SIG-M5 (cell line): ENCODE results near the gene SLC25A51.
A peak's percentile ranks its signal among the peaks of the same experiment; 100 is the strongest.

Experiments
- DNase-seq: peaks from one replicate; lab custom pipeline; 2025; lab: John Stamatoyannopoulos, UW

Gene SLC25A51

DNA sequence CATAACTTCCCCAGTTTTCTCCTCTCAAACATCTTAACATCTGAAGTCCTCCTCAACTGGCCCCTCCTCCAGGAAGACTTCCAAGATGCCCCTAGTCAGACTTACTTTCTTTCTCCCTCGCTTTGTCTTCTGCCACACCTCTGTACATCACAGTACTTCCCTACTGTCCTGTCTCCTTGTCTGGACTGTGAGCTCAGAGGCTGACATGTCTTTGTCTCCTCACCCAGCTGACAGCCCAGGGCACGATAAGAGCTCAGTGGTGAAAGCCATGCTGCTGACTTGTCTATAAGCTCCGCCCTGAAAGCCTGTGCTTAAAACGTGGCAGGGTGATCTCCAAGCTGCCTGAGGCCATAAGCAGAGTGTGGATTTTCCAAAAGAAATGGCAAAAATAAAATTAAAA, 33.0 kb upstream of the SLC25A51 start:
- DNase-seq, result no peak

DNA sequence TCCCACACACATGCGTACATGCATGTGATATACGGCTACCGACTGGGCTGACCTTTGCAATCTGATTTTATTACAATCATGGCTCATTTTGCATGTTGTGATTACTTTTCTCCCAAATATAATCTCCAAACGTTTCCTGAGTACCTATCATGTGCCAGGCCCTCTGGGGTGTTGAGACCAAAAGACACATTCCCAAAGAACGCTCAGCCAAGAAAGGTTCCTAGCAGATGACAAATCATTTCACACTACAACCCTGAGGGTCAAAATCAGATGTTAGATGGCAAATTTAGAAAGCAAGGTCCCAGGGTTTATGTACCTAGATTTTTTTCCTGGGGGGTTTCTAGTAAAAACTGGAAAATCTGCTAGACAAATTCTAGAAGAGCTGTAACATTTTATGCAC, 32.4 kb upstream of the SLC25A51 start:
- DNase-seq, result no peak

DNA sequence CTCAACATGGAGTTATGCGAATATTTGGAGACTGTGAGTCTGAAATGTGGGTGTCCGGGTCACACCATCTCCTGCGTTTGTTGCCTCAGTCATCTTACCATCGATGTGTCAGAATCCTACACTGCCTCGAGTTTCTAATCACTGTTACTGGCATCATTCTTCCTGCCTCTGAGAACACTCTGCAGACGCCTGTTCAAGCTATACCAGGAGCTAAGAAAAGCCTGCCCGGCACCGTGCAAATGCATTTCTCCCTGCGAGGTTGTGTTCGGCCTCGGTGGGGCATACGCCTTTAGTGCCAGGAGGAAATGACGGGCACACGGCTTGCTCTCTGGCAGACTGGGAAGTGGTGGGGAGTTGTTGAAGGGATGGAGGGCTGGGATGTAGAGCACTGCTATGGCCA, 31.2 kb upstream of the SLC25A51 start:
- DNase-seq, result no peak

DNA sequence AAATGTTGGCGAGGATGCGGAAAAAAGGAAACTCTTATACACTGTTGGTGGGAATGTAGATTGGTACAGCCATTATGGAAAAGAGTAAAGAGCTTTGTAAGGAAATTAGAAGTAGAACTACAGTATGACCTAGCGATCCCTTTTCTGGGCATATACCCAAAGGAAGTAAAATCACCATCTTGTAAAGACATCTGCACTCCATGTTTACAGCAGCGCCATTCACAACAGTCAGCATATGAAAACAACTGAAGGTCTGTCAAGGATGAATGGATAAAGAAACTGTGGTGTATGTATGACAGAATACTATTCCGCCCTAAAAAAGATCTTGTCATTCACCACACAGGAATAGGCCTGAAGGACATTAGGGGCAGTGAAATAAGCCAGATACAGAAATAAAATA, 27.7 kb upstream of the SLC25A51 start:
- no peak for DNase-seq

DNA sequence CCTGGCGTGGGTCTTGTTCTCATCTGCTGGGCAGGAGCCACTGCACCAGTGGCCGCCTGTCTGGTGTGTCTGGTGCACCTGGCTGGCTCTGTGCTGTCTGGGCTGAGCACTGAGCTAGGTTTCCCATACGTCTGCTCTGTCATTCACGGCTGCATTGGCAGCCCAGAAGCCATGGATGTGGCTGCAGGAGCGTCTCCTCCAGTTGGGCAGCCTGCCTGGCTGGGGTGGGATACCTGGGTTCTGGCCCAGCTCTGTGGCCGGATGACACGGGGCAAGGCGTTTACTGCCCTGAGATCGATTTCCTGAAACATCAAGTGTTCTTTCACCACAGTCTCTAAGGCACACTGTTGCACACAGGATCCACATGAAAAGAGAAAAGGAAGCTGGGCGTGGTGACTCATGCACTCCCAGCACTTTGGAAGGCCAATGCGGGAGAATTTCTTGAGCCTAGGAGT, 25.5 kb upstream of the SLC25A51 start:
- DNase-seq, result no peak

DNA sequence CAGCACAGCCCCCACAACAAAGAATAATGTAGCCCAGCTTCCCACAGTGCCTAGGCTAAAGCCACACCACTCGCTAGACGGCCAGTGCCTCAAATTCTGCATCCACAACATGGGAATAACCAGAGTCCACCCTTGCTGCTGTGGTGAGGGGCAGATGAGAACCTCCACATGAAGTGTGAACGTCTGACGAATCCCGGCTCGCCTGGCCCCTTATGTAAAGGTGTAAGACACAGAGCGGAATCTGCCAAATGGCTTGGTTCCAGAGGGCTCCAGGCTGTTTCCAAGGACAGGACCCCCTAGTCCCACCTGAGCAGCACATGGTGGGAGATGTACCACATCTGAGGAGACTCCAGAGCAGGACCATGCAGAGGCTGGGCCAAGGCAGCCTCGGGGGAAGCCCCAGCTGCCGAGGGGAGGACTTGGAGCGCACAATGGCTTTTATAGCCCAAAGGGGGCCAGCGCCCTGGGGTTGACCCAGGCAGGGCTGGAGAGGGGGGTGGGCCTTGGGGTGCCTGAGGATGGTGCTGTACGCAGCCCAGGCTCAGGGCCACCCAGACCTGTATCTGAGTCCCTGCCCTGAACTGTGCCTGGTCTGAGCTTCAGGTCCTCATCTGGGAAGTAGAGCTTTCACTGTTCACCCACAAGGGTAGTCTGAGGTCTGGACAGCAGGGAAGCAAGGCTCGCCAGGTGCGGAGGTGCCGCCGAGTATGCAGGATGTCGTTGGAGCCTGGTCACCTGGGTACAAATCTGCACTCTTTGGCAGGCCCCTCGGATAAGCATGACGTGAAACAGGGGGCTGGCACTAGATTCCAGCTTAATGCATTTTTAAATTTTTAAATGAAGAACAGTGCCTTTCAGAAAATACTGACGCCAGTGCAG, 24.9 kb upstream of the SLC25A51 start:
- DNase-seq, result no peak

DNA sequence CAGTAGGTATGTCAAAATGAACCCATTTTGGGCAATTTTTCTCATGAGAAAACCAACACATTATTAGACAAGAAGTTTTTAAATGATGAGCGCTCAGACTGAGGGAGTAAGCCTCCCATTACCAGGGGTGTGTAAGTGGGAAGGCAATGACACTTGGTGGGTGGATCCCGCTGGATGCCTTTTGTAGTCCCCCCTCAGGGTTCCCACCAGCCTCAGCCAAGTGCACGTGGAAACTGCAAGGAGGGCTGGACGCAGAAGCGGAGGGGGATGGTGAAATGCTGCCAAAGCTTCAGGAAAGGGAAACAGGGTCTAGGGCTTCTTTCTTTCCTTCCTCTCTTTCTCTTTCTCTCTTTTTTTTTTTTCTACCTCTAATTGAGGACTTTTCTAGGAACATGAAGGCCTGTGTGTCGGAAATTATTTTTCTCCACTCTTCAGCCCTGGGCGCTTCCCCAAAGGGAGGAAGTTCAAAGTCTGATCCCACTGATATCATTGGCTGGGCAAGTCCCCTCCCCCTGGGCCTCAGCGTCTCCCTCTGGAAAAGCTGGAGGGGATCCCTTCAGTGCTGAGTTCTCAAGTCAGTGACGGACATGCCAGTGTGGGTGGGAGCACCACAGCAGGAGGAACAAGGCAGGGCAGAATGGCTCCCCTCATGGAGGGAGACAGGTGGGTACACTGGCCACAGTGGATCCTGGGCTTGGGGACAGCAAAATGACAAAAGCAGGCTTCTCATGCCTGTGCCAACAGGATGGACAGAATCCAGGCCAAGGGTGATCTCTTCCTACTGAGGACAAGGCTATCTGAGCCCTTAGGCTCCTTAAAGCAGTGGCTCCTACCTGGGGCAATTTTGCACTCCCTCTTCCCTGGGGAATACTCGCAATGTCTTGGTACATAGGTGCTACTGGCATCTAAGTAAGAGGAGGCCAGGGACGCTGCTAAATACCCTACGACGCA, 23.9 kb upstream of the SLC25A51 start:
- no peak for DNase-seq

DNA sequence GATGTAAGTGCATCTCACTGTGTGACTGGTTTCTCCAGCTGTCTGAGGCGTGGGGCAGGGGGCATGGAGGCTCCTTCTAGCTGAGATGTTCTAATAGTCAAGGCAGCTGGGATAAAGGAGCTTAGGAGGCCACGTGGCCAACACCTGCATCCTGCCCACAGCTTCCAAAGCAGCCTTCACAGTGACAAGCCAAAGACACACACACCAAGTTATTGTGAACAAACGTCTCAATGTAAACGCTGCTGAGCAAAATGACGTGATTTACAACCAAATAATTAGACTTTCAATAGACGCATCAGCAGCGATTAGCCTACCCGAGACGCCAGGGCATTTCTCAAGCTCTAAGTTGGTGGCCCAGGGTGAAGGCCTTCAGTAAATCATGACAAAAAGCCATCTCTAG, 23.2 kb upstream of the SLC25A51 start:
- no peak for DNase-seq

DNA sequence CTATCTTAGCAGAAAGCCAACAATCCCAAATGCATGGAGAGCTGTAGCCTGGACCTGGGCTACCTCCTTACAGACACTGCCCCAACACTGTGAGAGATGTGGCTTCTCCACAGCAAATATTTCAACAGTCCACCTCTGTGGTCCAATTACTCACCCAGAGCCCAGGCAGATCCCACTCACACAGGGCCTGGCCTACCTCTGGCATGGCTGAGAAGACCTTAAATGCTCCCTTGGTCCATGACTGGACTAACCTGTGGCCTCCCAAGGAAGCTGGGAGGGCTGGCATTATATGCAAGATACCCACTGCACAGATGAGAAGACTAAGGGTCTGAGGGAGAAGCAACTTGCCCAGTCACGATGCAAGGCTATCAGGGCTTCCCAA, 22.8 kb upstream of the SLC25A51 start:
- no peak for DNase-seq

DNA sequence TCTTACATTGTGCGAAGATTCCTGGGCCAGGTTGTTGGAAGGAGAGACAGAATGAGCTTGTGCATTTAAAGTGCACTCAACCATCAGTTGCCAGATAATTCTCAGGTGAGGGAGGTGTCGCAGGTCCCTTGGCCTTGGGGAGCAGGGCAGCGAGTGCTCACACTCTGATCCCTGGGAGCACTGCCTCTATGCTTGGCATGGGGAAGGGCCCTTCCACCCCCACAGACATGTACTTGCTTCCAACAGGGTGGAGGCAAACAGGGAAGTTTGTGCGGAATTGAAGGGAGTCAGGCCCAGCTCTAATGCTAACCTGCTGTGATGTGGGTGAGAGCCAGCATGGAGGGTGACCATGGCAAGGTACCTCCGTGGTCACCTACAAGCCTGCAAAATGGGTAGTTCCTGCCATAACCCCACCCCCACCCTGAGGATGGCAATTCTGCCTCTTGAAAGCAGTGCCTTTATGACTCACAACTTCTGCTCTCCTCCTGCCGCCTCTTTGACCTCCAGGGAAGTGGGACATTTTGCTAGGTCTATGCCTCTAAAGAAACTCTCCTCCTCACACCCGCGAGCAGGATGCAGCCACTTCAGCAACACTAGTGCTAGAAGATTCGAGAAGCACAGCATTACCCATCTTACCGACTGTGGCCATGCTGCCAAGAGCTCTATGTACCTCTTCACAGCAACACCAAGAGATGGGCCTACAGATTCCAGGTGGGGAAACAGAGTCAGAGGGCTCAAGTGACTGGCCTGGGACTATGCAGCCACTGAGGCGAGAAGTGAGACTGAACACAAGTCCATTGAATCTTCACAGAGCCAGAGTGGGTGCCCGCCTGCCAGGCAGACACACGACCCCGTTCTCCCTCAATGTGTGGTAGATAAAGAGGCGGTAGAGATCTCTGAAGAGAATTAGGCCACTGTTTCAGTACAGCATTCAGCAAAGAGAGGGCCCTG, 22.1 kb upstream of the SLC25A51 start:
- peak; percentile 2 for DNase-seq

DNA sequence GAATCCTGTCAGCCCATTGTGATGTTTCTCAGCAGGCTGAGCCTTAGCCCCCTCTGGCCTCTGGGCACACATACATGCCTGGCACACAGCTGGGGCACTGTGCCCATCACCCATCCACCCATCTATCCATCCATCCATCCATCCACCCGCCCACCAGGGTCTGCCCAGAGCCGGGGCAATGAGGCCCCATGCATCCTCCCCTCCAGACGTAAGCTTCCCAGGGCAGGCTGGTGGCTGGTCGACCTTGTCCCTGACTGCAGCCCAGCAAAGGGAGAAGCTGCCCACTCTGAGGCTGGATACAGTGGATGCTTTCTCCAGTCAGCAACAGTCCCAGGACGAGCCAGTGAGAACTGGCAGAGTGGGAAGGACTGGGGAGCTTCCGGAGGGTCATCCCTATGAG, 21.1 kb upstream of the SLC25A51 start:
- no peak for DNase-seq

DNA sequence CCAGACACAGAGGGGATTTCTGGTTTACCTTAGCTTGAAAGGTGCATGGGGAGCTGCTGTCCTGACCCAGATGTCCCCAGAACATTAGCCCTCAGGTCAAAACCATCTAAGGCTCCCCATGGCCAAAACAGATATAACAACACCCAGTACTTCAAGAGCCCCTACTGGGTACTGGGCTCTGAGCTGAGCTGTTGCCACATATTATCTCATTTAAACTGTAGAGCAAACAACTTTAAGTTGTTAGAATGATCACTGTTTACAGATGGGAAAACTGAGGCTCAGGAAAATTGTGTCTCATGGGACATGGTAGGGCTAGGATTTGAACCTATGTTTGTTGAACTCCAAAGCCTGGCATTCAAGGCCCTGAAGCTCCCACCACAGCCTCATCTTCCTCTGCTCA, 20.6 kb upstream of the SLC25A51 start:
- DNase-seq, result no peak

DNA sequence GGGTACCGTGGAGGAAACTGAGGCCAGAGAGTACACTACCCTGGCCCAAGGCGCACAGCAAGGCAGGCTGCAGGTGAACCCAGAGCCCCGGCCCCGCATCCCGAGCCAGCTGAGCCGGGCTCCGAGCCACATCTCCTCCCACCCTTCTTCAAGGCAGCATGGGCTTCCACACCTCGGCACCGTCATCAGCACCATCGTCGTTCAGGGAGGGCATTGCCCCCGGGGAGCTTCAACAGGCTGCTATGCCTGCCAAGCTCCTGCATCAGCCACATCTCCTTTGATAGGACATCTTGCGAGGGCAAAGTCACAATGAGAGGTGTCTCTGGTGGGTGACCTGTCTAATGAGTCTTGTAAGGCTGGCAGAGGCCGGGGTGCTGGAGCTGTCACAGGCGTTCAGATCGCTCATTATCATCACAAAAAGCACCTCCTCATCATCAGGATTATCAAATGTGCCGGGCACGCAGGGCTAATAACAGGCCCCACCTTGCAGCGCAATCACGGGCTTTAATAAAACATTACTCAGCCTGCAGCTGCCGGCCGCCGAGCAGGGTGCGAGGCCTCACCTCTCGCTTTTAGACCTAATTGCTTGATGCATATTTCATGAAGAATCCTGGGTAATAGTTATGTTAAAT, 20.0 kb upstream of the SLC25A51 start:
- DNase-seq, result no peak

DNA sequence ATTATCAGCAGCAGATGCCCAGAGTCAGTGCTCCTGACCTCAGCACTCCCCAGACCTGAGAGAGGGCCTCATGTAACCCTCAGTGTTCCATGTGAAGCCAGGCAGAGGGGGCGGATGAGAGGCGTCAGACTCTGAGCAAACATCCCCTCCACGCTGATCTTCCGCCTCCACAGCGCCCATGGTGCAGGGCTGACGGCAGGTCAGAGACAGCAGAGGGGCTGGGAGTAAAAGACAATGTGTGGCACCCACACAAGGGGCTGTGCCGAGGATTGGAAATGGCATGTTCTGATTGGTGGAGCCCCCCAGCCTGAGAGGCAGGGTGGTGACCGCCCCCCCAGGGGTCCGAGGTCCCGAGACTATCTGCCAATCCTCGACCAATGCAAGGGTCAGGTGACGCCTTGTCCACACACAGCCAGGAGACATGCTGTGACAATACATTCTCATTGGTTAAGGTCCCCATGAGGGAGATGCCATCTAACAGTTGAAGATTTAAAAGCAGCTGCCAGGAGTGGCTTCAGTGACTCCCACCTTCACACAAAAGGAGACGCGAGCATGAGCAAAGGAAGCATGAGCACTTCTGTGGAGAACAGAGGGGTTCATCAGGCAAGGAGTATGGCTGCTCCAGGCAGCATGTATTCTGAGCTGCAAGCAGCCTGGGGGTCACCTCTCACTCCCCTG, 19.3 kb upstream of the SLC25A51 start:
- DNase-seq, result no peak

DNA sequence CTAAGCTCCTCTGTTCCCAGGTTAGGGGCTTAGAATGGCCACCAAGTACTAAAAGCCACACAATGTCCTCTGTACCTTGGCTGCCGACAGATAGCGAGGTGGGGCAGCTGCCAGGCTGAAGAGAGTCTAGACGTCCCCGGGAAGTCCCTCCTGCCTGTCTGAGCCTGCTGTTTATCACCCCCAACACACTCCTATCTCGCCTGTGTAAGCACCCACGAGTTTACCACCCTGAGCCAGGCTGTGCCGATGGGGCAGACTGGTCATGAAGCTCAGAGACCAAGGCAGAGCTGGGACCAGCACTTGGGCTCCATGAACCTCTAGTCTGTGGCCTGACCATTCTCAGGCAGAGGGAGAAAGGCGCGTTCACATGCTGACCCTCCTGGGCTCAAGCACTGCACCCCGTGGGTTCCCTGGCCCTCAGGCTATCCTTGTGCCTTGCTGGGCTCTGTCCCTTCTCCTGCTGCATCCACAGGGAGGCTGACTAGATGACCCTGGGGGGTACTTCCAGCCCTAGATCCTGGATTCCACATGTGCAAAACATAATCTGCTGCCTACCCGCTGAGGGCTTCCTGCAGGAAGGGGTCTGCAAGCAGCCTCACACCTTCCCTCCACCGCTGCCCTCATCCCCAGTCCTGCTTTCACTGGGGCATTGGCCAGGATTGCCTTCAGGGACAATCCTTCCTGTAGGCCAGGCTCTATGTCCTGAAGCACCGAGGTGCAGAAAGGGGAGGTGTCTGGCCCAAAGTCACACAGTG, 18.6 kb upstream of the SLC25A51 start:
- DNase-seq, result no peak

DNA sequence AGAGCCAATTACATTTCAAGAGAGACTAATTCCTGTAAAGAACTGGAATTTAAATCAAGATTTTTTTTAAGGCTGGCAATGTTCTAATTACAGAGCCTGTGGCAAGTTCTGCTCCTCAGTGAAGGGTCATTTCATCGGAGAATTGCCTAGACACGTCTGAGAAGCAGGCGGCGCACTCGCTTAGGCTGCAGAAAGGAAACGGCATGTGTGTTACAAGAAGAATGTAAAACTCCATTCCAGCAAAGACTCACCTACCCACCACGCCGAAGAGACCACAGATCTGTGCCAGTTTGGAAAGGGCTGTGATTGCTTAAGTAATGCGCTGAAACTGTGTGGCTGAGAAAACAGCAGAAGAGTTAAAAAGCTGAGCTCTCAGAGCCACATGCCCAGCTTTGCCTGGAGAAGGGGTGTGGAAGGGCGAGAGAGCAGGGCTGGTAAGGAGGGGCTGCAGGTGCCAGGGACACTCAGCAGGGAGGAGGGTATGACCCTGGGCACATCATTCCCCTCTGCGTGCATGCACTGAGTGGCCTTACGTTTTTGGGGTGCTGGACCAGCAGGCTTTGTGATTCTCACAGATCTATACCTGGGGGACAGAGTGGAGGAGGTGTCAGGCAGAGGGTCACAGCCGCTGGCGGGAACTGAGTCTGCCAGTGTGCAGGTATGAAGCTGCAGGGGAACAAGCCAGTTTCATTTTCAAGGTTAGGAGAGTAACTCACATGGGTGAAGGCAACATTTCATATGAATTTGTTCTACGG, 17.8 kb upstream of the SLC25A51 start:
- no peak for DNase-seq

DNA sequence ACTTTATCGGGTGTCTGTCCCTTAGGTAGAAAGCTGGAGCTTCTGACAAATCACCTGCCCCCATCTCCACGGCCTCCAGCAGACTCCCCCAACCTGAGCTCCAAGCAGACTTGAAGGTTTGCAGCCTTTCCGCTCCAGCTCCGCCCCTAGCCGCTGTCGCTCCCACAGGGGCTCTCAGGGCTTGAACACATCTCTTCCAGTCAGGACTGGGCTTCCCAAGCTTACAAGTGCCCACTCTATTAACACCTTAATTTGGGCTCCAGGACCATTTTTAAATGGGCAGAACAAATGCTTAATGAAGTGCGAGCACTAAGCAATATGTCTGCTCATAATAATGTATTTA, 17.2 kb upstream of the SLC25A51 start:
- no peak for DNase-seq

DNA sequence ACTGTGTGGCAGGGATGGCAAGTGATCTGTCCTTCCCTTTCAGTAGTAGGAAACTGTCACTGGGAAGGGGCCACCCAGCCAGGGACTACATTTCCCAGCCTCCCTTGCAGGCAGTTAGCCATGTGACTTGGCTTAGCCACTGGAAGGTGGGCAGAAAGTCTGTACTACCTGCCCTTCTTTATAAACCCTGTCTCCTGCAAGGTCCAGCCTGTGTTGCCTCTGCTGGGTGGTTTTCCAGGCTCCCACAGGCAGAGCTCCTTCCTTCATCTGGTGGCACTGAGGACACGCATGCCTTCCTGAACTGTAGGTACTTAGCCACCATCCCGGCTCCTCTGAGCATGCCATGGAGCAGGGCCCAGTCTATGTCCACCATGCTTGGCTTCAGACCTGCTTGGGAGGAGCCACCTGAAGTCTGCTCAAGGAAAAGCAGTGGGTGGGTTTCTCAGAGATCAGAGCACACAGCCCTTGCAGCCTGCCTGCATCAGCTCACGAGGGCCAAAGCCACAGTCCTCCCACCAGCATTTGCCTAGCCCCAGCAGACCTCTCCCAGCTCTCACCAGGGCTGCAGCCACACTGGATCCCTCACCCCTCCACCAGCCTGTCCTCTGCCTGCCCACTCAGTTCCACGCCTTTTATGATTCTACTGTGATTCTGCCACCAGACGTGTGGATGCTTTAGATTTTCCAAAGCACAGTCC, 16.7 kb upstream of the SLC25A51 start:
- no peak for DNase-seq

DNA sequence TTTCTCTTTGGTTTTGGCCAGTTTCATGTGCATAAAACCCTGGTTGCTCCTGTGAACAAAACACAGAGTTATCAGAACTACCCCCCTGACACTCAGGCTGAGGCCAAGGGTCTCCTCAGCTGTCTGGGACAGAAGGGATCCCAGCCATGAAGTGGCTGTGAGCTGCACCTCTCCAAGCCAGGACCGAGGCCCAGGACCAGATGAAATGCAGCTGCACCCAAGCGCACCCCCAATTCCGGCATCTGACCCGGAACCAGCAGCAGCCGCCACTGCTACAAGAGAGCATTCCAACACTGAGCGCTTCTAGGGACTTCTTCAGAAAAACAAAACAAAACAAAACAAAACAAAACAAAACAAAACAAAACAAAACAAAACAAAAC, 16.0 kb upstream of the SLC25A51 start:
- no peak for DNase-seq
